GM21381 (cell line): ENCODE measurements around the gene ADH4.
"Not testable (repeated sequence)": the region's sequence is repeated elsewhere in the genome, so short reads cannot be mapped to it uniquely, and the experiment has no call there.

Source experiments
- ATAC-seq: cut with Tn5 transposase; IDR thresholded peaks from one replicate; pipeline ENCODE4 v1.9.1; 2021; ENCODE audit warnings: mild to moderate bottlenecking, moderate library complexity; ENCODE audit not compliant: unreplicated experiment

The ADH4 gene

DNA sequence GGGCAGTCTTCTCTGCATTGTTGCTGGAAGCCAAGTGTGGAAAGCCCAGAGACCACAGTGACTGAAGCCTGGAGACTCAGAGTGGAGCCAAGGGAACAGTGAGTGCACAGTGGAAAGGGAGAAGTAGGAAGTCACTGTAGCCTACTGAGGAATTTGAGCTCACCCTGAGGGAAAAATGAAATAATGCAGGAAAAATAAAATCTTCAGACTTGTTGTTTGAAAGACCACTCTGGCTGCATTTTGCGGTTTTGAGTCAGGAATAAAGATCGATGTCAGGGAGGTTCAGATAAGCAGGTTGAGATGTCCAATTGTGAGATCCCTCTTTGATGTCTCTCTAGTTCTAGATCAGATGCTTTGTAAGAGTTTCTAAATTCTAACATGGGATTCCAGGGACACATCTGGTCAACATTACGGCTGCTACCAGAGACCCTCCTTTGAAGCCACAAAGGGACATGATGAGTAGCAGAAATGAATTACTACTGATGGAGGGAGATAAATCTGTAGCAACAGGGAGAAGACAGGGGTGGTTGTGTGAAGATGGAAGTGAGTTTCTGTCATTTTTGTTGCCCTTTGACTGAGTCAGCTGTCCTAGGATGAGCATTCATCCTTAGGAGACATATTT lies 8.4 kb downstream of the ADH4 start:
- no peak for ATAC-seq

DNA sequence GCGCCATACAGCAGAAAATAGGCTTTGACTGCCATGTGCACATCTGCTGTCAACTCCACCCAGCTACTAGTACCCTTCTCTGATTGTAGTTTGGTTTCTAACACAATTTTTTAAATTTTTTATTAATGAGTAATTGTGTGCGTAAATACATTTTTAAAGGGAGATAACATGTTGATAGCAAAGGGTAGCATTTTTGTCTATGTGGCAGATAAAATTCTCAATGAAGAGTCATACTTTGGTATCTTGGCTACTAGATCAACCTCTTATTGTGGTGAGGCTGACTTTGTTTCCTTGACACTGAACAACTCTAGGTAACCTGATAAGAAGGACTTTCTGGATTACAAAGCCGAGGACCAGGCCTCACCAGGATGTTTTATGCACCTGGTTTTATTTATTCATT lies 9.5 kb downstream of the ADH4 start:
- no peak for ATAC-seq

- ATAC-seq, result no peak
These were observed 12.7 kb downstream of the ADH4 start for GRCh38 chr4:99131378-99131777.

DNA sequence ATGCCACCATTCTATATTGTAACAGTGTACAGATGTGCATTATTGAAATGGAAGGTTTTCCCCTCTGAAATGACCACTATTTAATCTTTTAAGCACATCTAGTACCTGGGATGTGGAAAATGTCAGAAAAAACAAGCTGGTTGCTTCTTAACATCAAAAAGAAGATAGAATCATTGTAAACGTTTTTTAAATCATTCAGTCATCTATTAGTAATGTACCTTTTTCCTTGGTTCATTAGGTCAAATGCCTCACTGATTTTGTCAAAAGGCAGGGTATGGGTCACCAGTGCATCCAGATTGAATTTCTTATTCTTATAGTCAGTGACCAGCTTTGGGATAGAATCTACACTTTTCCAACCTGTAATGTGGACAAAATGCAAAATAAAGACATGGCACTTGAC lies 17.7 kb downstream of the ADH4 start:
- no peak for ATAC-seq

DNA sequence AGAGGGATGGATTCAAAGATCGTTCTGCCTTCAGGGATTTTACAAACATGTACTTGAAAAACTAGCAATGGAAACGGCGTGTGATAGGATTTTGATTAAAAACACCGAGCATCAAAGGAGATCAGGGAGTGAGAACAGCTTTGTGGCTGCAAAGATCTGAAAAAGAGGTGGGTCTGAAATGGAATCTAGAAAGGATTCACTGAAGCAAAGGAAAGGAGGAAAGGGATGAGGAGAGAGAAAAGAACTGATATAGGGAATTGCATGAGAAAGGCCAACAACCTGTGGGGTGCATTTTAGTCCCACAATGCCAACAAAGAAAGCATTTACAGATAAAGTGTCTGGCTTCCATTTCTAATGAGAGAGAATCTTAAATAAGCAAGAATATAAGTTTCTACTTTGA lies 23.1 kb downstream of the ADH4 start:
- ATAC-seq, result no peak

- no peak for ATAC-seq
These were observed 23.6 kb downstream of the ADH4 start for GRCh38 chr4:99120501-99120900.

GRCh38 chr4:99117876-99118693 lies 26.0 kb downstream of the ADH4 start:
- no peak for ATAC-seq

GRCh38 chr4:99117122-99117841 lies 26.8 kb downstream of the ADH4 start:
- ATAC-seq, result not testable (repeated sequence)

GRCh38 chr4:99109286-99109685 lies 34.8 kb downstream of the ADH4 start:
- not testable (repeated sequence) for ATAC-seq

GRCh38 chr4:99104153-99104552 lies 39.9 kb downstream of the ADH4 start:
- no peak for ATAC-seq

DNA sequence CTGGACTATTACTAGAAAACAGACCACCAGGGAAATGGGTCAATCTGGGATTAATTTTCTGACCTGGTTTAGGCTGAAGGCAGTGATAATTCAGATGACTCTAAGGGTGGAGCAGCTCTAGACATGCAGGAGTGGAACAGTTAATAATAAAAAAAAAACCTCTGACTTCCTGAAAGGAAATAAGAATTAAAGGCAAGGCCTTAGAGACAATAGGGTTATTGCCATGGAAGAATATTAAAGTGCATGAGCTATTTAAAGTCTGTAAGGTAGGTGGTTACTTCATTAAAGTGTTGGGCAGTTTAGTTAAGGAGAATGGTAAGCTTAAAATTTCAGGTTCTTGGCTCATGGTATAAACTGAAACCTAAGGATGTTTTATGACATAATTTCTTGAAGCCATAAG lies 40.9 kb downstream of the ADH4 start:
- ATAC-seq, result no peak

- no peak for ATAC-seq
These were observed 41.5 kb downstream of the ADH4 start for GRCh38 chr4:99102634-99103033.

DNA sequence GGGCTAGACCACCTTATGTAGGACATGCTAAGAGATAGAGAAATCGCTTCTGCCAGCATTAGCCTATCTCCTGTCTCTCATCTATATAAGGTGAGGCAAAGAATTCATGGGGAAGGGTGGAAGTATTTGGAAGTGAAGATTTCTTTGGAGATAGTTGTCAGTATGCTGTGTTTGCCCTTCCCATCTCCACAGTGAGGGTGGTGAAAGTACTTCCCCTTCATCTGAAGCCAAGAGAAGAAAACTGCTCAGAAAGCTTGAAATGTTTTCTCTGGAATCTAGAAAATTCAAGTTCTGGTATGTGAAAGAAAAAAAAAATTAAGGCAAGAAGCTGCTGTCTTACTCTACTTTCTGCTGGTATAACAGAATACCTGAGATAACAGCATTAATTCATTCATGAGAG lies 43.2 kb downstream of the ADH4 start:
- ATAC-seq, result no peak

DNA sequence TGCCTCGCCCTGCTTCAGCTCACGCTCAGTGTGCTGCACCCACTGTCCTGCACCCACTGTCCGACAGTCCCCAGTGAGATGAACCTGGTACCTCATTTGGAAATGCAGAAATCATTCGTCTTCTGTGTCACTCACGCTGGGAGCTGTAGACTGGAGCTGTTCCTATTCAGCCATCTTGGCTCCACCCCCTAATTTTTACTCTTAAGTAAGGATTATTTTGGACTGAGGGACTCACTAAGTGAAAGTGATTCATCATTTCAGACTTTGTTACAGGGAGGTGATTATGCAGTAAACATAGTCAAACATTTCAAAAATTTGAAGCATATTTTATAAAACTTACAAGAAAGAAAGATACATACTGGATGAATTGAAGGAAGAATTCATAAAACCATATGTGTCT lies 44.3 kb downstream of the ADH4 start:
- ATAC-seq, result not testable (repeated sequence)

DNA sequence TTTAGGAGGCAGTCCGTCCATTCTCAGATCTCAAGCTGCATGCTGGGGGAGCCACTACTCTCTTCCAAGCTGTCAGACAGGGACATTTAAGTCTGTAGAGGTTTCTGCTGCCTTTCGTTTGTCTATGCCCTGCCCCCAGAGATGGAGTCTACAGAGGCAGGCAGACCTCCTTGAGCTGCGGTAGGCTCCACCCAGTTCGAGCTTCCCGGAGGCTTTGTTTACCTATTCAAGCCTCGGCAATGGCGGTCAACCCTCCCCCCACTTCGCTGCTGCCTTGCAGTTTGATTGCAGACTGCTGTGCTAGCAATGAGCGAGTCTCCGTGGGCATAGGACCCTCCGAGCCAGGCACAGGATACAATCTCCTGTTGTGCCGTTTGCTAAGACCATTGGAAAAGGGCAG lies 44.8 kb downstream of the ADH4 start:
- no peak for ATAC-seq

- not testable (repeated sequence) for ATAC-seq
These were observed 52.3 kb downstream of the ADH4 start for GRCh38 chr4:99091841-99092240.

- no peak for ATAC-seq
These were observed 52.9 kb downstream of the ADH4 start for GRCh38 chr4:99091216-99091575.

DNA sequence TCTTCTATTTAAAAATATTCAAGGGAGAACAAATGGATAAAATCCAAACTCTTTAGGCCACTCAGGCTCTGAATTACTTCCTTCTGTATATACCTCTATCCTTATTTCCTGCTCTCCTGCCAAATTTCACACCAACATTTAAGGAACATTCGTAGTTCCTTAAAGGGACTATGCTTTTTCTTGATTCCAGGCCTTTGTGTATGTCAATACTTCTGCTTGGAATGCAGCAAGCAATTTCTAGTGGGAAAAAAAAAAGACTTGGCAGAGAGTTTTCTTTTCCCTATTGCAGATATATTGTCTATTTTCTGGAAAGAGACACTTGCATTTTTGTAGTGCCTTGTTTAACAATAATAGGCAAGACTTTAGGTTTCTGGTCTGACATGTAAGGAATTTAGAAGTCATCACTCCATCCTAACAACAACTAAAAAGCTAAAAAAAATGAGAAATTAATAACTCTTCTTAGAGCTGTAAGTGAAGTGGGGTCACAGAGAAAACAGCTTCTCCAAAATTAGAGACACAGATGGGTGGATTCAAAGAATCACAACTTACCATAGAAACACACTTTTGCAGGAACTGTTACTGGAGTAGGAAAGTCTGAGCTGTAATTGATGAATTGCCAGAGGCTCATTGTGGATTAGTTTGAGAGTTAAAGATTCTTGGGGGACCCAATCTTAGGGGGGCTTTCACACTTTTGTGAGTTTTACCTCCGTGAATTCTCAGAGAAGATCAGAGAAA lies 53.4 kb downstream of the ADH4 start:
- ATAC-seq, result no peak

DNA sequence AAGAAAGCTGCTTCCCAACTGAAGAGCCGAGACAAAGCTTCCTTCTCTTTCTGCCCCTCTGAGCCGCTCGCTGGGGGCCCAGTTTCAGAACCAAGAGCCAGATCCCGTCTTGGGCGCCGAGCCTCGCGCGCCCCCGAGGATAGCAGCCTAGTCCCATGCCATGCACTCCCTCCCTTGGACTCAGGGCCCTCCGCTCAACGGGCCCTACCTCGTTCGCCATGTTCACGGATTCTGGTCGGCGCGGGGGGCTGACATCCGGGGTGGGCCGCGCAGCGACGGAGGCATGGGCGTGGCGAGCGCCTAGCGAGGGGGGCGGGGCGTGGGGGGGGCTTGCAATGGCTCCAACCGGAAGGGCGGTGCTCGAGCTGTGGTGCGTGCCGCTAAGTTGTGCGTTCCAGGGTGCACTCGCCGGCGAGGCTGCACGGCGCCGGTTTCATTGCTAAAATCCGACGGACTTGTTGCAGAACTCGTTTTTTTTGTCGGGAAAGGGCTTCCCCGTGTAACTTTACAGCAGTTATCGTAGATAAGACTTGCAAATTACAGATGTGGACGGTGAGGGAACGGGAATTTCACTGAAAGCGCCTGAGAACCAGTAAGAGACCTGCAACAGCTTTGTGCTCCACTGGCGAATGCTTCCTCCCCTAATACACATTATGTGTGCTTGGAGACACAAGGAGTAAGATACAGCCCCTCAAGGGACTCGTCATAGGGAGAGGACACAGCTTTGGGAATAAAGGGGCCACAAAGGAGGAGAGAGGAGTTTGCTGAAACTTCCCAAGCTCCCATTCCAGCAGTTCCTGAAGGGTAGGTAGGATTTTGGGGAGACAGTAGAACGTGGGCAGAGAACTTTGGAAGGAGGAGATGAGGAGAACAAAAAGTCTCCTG lies 55.4 kb downstream of the ADH4 start, which contains the start of gene ADH5:
Gene ADH5 (minus strand): TSS at position 308 of the 885 bp plus-strand sequence. CDS start 88 bp downstream, at position 220.
- ATAC-seq, result peak; percentile 90

GRCh38 chr4:99088023-99088449 lies 56.1 kb downstream of the ADH4 start:
- peak; percentile 28 for ATAC-seq
